AML-193 (cell line): Measurements from ENCODE around the gene SEC24B.
"Not testable (repeated sequence)": the region's sequence is repeated elsewhere in the genome, so short reads cannot be mapped to it uniquely, and the experiment has no call there.

ENCODE experiments used
- DNase-seq, 2 experiments: peaks; one replicate each; lab custom pipeline; 2025; lab: John Stamatoyannopoulos, UW

Gene SEC24B

DNA sequence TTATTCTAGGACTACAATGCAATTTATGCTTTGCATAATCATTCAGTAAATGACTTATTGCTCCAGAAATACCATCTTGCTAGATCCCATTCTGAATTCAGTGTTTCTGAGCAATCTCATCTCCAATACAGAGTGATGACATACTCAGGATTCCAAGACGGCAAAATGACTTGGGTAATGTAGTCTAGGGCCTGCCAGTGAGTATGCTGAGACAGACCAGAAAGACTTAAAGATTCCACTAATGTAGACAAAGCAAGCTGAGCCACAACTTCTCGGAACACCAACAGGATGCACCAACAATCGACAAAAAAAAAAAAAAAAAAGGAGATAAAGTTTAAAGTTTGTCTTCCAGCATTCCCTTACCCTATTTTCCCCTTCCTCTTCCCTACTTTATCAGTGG is 919 bp upstream of the SEC24B start:
- no peak for DNase-seq

DNA sequence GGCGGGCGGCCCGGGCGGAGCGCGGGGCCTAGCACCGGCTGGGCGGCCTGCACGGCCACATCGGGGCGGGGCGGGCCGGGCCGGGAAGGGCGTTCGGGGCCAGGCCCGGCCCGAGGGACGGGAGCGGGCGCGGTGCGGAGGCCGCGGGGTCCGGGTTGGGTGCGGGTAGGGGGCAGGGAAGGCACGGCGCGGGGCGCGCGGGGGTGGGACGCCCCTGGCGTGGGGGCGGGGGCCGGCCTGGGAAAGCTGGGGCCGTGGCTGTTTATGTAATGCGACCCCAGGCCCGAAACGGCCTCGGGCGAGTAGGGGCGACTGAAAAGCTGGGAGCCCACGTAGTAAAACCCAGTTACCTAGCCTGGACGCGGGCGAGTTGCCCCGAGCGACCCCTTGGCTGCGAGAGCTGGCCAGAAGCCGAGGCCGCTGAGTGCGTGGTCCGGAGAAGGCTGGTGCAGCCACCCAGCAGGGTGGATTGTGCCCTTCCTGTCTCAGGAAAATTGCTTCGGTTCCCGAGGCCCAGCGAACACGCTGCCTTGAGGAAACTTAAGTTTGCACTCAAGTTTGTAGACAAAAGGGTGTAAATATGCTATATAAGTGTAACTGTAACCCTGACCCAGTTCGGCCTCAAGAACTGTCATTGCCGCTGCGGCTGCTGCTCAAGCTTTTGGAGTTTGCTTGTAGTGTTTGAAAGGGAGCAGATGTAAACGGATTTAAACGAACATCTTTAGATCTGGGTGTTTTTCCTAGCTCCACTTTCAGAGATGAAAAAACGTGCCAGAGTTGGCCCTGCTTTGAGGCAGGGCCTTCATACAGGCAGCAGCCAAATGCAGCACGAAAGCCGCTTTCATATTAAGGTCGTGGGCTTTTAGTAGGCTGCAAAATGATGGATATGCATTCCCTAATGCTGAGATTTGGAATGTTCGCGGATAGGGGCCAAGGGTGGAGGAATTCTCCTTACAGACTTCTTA is 674 bp downstream of the SEC24B start:
- DNase-seq = no peak

DNA sequence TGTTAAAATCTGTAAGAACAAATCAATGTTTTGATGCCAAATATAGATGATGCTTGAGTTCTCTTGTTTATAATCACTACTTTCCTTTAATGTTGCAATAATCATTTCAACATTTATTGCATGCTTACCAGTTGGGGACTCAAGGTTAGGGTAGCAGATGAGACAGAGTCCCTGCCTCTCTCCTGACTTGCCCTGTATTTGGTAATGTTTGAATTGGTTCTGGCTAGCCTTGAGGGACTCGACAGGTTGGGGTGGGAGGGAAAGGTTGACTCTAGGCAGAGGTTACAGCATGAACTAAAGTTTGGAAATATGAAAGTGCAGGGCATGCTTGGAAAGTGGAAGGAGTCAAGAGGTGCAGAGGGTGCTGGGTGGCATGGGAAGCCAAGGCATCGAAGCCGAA is 2.0 kb downstream of the SEC24B start:
- no peak for DNase-seq

DNA sequence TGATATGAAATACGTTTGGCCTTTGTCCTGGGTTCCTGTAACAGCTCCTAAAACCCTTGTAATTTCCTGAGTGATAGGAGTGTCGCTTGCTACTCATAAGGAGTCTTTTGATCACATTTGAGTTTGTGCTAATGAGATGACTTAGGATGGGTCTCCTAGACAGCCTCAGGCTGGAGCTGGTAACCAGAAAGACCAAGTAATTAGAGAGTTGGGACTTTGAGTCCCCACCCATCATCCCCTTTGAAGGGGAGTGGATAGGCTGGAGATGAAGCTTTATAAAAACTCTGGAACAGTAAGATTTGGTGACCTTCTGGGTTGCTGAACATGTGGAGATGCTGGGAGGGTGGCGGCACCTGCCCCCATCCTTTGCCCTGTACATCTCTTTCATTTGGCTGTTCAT is 2.9 kb downstream of the SEC24B start:
- DNase-seq = no peak

DNA sequence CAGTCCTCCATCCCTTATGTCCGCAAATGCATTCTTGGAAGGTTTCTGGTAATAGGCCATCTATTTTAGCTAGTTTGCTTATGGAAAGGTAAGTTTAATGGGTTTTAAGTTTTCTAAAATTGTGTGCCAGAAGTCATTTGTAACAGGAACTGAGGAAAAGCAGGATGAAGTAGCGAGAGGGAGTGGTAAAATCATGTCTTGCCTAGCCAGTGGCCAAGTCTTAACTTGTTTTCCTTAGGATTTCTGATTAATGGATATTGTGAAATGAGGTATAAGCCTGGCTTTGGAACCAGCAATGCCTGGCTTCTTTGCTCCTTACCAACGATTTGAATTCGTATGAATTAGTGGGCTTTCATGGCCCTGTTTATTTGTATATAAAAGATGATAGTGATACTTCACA is 7.3 kb downstream of the SEC24B start:
- DNase-seq = no peak

DNA sequence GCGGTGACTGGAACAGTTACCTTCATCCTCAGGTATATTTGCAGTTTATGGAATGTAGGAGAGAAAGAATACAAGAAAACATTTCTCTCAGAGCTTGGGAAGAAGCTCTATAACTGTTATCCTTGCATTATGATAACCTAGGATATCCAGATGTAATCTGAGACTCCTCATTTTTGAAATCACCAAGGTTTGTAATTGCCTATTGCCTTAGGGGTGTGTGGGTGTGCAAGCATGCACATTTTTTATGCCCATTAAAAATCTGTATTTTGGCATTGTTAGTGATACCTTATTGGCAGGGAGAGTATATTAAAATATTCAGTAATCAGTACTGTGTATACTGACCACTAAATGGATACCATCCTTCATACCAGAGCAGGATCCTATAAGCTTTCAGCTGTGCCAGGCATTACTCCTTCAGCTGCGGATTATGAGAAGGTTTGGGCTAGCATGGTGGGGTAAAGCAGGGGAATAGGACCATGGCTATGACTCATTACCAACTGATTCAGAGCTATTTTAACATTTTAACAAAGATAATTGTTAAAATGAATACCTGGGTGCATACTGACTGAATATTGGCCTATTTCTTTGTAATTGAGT is 8.3 kb downstream of the SEC24B start:
- DNase-seq = no peak

DNA sequence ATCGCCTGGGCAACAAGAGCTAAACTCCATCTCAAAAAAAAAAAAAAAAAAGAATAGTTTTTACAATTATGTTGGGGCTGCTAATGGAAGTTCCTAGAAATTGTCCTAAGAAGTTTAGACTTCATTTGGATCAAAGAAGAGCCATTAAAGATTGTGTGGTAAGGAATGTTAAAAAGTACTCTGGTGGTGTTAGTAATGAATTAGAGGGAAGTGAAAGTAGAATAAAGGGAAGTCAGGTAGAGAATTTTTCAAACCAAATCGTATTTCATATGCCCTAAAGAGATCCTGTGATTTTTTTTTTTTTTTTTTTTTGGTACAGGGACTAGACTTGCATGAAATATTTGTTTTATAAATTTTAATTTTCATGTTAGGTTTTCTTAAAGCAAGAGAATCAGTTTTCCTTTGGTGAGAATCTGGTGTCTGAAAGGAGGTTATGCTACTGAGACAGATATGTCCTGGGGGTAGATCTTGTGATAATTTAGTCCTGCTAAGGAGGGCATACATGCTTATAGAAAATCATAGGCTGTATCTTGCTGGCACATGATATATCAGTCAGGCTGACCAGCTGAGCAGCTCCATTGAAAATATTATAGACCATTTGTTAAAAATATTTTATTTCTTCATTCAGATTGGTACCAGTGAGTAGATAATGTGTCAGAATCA is 10.7 kb downstream of the SEC24B start:
- DNase-seq = no peak

DNA sequence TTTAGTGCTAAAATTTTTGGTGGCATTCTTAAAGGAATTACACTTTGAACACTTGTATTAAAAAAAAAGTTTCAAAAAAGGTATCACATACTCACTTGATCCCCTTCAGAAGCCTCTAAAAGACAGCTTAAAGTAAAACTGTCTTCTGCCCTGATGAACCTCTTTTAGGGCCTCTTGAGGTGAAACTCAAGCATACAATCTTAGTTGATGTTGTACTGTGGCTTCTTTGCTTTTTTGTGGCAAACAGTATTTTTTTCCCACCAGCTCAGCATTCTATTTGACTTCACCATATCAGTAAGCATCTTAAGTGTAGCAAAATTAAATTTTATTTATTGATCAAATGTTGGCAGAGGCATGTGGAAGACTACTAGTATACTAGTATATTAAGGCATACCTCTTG is 13.7 kb downstream of the SEC24B start:
- no peak for DNase-seq

DNA sequence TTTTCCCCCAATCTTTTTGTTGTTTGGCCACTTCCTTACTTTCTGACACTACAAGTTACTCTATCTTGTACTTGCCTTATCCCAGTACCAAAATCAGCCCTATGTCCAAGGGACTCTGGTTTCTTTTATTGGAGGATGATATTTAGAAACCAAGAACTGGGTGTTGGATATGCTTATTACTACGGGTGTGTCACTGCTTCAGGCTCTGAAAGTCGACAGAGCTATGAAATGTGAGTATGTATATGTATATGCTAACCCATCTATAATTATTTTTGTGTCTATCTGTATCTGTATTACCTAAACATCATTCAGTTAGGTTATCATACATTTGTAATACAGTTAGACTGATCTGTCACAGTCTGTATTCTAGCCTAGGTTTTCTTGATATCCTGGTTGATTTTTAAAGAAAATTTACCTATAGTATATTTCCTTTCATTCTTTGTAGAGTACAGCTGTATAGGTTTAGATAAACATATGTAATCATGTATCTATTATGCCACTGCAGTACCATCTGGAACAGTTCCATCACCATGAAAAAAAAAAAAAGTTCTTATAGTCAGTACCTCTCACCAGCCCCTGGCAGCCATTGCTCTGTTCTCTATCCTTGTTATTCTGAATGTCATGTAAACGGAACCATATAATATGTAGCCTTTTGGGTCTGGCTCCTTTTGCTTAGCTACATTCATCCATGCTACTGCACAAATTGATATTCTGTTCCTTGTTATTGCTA is 18.1 kb downstream of the SEC24B start:
- DNase-seq = no peak

DNA sequence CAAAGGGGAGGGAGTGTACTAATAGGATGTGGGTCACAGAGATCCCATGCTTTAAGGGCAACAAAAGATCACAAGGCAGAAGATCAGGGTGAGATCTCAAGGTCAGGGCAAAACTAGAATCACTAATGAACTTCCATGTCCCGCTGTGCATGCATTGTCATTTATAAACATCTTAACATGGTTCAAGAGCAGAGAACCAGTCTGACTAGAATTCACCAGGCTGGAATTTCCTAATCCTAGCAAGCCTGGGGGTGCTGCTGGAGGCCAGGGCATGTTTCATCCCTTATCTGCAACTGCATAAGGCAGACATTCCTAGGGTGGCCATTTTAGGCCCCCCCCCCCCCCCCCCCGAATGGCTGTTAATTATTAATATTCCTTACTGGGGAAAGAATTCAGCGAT is 19.5 kb downstream of the SEC24B start:
- DNase-seq = not testable (repeated sequence)

DNA sequence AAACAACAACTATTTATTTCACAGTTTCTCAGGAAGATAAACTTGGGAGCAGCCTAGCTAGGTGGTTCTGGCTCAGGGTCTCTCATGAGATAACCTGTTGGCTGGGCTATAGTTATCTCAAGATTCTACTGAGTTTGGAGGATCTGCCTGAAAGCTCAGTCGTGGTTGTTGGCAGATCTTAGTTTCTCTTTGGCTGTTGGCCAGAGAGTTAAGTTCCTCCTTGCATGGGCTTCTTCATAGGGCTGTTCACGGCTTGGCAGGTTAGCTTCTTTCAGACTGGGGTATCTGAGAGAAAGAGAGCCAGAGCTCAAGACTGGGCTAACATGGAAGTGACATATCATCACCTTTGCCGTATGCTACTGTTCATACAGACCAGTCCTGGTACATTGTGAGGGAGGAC is 28.7 kb downstream of the SEC24B start:
- peak; percentile 23 to 31 for DNase-seq

DNA sequence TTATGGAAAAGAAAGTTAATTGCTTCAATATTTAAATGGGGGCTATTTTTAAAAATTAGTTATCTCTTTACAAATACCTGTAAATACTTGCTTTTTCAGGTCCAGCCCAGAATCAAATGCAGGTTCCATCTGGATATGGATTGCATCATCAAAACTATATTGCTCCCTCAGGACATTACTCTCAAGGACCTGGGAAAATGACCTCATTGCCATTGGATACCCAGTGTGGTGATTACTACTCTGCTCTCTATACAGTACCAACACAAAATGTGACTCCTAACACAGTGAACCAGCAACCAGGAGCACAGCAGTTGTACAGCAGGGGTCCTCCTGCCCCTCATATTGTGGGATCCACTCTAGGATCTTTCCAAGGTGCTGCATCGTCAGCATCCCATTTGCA is 29.2 kb downstream of the SEC24B start:
- no peak for DNase-seq

DNA sequence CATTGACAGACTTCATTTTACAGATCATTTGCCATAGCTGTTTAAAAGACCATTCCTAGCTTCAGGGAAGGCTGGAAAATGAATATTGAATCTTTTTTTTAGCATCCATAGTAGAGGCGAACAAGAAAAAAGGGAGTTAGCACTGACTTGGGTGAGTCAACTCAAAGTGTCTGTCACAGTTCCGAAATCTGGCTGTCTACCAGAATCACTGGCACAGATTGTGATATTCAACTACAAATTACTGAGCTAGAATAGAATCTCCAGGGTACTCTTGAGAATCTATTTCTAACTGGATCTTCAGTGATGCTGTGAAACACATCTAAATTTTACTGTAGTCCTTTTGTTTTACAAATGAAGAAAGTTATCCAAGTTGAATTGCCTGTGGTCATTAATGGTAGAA is 31.5 kb downstream of the SEC24B start:
- no peak for DNase-seq

DNA sequence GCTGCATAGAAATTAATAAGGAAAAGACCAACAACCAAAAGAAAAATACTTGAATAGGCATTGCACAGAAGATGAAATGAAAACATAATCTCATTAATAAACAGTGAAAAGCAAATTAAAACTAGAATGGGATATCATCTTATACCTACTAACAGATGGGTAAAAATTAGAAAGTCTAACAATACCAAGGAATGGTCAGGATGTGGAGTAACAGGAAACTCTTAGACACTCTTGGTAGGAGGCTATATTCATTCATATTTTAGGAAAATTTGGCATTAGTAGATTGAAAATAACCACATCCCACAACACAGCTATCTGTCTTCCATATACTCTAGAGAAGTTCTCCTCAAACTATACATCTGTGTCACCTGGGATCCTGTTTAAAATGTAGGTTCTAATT is 36.3 kb downstream of the SEC24B start:
- DNase-seq = no peak

DNA sequence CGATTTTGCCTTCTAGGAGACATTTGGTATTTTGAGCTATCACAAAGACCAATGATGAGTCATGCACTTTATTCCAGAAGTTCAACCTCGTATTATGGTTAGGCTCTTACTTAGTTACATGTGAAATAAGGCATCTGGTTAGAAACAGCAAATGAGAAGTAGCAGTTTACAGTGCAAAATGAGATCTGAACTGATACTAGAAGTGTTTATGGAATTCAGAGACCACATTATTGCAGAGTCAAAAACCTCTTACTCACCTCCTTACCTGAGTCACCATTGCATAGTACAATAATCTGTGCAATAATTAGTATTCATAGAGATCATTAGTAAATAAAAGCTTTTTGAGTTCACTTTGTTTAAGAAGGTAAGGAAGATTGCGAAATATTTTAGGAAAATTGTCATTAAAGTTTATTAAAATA is 38.7 kb downstream of the SEC24B start:
- DNase-seq = no peak

DNA sequence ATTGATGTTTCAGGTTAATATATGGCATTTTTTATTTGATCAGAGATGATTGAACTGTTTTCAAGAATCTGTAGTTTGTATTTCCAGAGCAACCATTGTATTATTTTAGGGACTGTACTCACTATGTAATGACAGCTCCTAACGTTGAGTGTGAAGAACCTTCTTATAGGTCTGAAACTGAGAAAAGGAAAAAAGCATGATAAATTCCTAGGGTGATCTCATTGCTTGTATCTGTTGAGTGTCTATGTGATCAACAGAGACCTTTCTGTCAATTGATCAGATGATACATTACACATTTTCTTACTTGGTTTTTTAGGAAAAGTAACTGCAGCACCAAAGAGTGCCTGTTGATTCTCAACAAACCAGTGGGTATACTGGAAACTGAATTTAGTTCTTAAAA is 40.2 kb downstream of the SEC24B start:
- no peak for DNase-seq

DNA sequence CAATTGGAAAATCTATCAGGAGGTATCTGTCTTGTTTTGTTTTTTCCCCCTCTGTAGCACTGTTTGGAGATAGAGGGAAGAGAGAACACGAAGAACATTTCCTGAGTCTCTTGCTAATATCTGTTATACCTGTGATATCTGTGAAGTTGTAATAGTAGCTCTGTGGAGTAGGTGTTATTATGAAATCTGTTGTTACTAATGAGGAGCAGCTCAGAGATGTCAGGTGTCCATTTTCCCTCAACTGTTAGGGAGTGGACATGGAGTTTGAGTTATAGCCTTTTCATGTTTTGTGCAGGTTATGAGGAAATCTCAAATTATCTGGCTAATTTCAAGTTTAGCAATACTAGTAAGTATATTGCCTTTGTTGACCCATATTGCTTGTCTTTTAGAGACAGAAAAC is 52.4 kb downstream of the SEC24B start:
- DNase-seq = no peak

DNA sequence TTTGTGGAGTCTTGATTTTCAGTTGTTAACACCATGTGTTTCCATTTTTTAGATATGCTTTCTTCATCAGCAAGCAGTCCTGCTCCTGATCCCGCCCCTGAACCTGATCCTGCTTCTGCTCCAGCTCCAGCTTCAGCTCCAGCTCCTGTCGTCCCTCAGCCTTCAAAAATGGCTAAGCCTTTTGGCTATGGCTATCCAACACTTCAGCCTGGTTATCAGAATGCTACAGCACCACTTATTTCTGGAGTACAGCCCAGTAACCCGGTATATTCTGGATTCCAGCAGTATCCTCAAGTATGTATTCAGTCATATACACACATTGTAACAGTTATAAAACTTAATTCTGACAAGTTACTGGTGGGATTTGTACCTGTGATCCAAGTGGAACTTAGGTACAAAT is 60.9 kb downstream of the SEC24B start:
- no peak for DNase-seq

DNA sequence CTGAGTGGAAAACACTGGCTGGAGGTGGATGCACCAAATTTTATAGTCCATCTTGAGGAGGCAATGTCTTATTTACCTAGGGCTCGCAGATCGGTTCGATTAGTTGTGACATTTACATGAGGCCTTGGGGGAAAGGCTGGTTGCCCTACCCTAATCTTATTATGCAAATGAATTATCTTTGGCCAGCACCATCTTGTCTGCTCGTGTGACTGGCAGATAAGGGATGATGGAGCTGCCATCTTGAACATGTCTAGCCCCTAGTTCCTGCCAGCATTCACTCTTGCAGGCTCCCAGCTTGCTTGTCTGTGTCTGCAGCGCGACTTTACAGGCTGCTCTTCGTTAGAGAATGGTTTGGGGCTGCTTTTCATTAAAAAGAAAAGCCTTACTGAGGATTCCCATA is 61.9 kb downstream of the SEC24B start:
- no peak for DNase-seq

DNA sequence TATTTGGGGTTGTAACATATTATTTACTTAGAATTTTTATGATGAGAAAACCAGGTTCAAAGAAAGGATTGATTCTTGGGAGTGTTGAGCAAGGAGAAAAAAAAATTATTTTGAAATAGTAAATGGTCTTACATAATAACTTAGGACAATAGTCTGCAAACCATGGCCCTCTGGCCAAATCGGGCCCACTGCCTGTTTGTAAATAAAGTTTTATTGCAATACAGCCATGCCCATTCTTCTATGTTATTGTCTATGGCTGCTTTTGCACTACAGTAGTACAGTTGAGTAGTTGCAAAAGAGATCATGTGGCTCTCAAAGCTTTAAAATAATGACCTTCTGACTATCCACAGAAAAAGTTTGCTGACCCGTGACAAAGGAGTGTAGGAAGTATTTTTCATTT is 63.3 kb downstream of the SEC24B start:
- DNase-seq = no peak

DNA sequence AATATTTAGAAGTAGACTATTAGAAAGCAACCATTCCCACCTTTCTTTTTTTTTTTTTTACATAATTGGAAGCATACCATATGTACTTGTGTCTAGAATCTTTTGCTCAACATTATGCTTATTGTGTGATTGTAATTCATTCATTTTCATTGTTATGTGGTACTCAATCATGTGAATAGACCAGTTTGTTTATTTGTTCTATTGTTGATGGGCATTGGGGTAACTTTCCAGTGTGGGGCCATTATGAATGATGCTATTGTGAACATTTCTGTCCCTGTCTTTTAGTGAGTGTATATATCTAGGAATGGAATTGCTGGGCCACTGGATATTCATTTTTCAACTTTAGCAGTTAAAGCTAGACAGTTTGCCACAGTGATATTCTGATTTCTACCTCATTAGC is 63.9 kb downstream of the SEC24B start:
- DNase-seq = no peak

DNA sequence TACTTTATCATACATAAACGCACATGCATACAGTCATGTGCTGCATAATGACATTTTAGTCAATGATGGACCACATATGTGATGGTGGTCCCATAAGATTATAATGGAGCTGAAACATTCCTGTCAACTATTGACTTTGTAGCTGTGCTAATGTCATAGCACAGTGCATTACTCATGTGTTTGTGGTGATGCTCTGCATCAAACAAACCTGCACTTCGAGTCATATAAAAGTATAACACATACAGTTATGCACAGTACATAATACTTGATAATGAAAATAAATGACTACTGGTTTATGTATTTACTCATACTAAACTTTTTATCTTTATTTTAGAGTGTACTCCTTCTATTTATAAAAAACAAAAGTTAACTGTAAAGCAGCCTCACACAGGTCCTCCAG is 65.9 kb downstream of the SEC24B start:
- DNase-seq = no peak
